Activated CD4-positive, CD25-positive, alpha-beta regulatory T cell treated with anti-CD3 and anti-CD28 coated beads, Interleukin-2, amount 50 U/mL, for 16 hours (primary cell): ENCODE measurements around the gene OSM.

Experiments
- DNase-seq: peaks from one replicate; pipeline ENCODE4 v3.0.0-alpha.2; 2020; ENCODE audit warnings: low read depth, low spot score

Gene OSM

DNA sequence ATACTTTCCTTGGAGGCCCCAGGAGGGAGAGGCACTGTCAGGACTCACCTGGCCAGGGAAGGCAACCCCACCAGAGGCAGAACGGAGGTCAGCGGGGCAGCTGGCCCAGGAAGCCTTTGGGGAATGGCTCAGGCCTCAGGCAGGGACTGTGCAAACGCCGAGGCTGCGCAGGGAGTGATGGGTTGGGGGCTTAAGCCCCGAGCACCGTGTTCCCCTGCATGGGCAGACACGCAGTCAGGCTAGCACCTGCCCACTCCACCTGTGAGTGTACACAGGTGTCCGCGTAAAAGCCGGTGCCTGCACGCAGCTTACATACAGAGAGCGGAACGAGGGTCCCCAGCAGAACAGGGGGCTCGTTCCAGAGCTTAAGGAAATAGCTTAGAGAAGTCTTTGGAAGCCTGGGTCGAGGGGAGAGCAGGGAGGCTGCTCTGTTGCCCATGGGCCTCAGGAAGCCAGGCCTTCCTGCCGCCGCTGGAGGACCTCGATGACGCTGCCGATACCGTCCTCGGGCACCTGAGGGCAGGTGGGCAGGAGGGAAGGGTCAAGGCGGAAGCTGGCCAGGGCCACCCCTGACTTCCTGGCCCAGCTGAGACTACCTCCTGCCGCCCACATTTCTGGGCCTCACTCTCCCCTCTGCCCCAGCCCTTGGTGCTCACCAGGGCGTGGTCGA is 18.7 kb upstream of the OSM start:
- no peak for DNase-seq

- DNase-seq, result no peak
These were observed 18.0 kb upstream of the OSM start for GRCh38 chr22:30284666-30285065.

GRCh38 chr22:30284172-30284571 is 17.5 kb upstream of the OSM start:
- DNase-seq, result no peak

DNA sequence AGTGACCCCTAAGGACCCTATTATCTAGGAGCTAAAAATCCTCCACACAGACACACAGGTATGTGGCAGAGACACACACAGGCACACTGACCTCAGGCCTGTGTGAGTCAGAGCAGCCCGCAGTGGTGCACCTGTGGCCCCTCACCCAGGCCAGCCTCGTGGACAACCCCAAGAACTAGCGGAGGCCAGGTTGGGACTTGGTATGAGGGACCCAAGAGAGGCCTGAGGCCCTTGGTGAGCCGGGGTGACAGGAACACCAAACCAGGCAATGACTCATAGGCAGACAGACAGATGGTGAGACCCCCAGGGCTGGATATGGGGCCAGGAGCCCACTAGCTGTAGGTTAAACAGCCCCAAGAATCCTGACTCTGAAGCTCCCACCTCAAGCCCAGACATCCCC is 16.7 kb upstream of the OSM start:
- no peak for DNase-seq

GRCh38 chr22:30282616-30283046 is 16.0 kb upstream of the OSM start:
- no peak for DNase-seq

- DNase-seq, result no peak
These were observed 13.9 kb upstream of the OSM start for GRCh38 chr22:30280505-30280904.

DNA sequence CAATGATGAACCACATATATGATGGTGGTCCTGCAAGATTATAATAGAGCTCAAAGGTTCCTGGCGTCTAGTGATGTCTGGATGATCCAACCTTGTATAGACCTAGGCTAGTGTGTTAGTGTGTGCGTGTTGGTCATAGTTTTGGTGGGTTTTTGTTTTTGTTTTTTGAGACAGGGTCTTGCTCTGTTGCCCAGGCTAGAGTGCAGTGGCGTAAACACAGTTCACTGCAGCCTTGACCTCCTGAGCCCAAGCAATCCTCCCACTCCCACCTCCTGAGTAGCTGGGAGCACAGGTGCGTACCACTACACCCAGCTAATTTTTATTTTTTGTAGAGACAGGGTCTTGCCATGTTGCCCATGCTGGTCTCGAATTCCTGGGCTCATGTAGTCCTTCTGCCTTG is 13.3 kb upstream of the OSM start:
- no peak for DNase-seq

- no peak for DNase-seq
These were observed 12.6 kb upstream of the OSM start for GRCh38 chr22:30279046-30279788.

DNA sequence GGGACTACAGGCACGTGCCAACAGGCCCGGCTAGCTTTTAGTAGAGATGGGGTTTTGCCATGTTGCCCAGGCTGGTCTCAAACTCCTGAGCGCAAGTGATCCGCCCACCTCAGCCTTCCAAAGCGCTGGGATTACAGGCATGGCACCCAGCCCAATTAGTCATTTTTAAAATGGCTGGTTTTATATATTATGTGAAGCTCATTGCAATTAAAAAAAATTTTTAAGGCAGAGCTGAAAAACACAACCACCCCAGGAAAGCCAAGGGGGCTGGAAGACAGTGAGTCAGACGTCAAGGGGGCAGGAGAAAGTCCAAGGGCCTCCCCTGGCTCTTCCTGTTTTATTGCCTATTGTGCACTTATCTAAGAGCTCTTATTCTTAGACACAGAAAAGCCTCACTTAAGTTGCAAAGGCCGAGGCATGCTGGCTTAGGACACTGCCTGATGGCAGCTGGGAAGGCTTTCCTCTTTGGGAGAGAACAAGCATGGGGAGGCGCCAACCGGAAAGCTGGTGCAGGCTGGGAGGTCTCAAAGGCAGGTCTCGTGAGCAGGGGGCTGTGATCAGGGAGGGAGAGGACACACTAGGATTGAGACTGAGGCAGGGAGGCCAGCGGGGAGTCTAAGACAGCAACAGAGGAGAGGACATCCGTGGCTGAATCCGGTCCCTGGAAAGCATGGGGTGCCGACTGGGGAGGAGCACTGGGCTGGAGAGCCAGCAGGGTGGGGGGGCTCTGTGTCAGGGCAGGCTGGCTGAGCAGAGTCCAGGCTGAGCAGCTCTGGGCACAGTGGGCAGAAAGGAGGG is 11.1 kb upstream of the OSM start:
- DNase-seq, result no peak

- no peak for DNase-seq
These were observed 9.4 kb upstream of the OSM start for GRCh38 chr22:30276039-30276438.

DNA sequence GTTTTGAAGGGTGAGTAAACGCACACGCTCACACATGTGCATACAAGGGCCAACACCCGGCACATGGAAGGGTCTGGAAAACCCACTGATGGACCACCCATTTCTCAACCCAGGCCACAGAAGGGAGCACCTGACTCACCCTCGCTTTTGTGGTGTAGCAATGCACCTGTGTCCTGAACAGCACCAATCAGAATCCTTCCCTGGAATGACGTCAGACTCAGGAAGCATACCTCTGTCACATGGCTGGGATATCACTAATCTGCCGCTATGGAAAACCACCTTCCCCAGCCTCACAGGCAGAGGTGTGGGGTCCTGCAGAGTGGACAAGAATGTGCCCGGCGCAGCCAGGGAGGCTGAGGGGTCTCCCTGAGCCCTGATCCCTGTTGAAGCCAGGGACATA is 9.0 kb upstream of the OSM start:
- no peak for DNase-seq

DNA sequence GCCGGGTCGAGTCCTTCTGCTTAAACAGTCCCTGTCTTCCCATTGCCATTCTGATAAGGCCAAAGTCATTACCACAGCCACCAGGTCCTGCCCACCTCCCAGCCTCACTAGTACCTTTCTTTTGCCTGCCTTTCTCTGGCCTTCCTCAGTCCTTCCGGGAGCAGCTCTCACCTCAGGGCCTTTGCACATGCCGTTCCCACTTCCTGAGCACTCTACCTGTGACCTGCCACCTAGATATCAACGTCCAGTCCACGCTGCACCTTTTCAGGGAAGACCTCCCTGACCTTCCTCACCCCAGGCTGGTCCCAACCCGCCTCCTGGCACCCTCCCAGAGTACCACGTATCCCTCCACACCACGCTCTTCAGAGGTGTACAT is 7.8 kb upstream of the OSM start:
- DNase-seq, result no peak

DNA sequence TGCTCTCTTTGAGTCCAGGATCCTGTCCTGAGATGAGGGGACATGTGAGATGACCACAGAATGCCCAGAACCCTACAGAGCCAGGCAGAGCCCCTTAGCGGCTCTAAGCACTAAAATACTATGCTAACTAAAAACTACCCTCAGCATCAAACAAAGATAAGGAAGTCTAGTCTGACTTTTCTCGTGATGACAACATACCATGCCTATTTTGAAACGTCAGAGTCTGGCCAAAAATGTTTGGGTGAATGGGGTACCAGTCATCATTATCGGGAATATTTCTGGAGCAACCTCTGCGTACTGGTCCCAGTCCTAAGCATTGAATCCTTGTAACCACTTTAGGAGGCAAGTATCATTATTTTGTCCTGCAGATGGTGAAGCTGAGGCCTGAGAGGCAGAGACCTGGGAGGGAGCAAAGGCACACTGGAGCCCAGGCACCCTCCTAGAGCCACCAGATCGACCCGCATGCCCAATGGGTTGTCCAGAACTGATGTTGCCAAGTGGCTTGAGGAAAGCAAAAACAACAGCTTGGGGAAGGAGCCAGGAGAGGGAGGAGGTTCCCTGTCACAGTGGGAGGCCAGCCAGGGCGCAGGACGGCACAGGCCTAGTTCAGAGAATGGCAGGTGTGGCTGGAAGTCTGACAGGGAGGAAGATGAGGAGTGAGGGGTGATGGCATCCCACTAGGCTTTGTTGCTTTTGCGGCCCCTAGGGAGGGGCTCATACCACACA is 7.2 kb upstream of the OSM start:
- DNase-seq, result no peak

- DNase-seq, result no peak
These were observed 6.3 kb upstream of the OSM start for GRCh38 chr22:30272781-30273601.

- no peak for DNase-seq
These were observed 4.2 kb upstream of the OSM start for GRCh38 chr22:30270832-30271231.

- DNase-seq, result no peak
These were observed 1.7 kb upstream of the OSM start for GRCh38 chr22:30268331-30268730.

GRCh38 chr22:30267382-30268302 is 991 bp upstream of the OSM start:
- no peak for DNase-seq

DNA sequence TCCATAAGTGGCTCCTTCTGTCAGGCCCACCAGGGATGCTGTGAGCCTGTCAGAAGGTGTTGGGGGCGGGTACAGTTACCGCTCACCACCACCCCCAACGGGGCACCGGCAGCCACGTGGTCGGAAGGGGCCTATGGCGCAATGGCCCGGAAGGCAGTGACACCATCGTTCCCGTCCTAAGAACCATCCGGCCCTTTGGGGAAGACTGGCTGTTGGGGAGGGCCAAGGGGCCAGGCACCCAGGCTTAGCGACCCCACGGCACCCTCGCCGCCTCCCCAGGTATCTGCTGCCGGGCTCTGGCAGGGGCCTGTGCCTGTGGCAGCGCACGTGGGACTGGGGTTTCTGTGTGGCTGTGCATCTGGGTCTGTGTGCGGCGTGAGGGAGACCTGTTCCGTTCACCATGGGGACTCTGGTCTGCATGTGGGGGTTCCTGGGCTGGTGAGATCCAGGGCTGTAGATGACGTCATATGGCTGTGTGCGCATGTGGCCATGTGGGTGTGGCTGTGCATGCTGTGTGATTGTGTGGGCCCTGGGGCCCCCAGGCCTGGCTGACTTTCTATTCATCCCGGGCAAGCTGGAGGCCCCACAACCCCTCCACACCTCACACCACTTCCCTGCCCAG is 717 bp downstream of the OSM start:
- peak; percentile 69 for DNase-seq

GRCh38 chr22:30265131-30265720 is 1.4 kb downstream of the OSM start:
- no peak for DNase-seq
